GM21717 (cell line): ENCODE measurements around the gene CPTP.
"Not testable (repeated sequence)": the region's sequence is repeated elsewhere in the genome, so short reads cannot be mapped to it uniquely, and the experiment has no call there.

Experiments used
- ATAC-seq: cut with Tn5 transposase; IDR thresholded peaks from one replicate; pipeline ENCODE4 v1.9.1; 2021; ENCODE audit warnings: mild to moderate bottlenecking, moderate library complexity; ENCODE audit not compliant: unreplicated experiment

CPTP gene

GRCh38 chr1:1305300-1306069 is 19.1 kb upstream of the CPTP start:
- ATAC-seq: no peak

- ATAC-seq: no peak
These were observed 18.4 kb upstream of the CPTP start for GRCh38 chr1:1306070-1306660.

- ATAC-seq: no peak
These were observed 17.8 kb upstream of the CPTP start for GRCh38 chr1:1306661-1307260.

GRCh38 chr1:1307261-1307922 is 17.2 kb upstream of the CPTP start:
- ATAC-seq: peak; percentile 3

GRCh38 chr1:1307923-1308755 is 16.5 kb upstream of the CPTP start, which contains the start of the genes ACAP3 and PUSL1:
TSS of gene ACAP3 (minus strand) at chr1:1307930. CDS start at chr1:1307815, 115 bp downstream.
TSS of gene PUSL1 (plus strand) at chr1:1308597. CDS start at chr1:1308644, 47 bp downstream.
- peak; percentile 38 for ATAC-seq

- peak; percentile 4 for ATAC-seq
These were observed 15.8 kb upstream of the CPTP start for GRCh38 chr1:1308756-1309250.

- ATAC-seq: no peak
These were observed 15.1 kb upstream of the CPTP start for GRCh38 chr1:1309251-1310108.

- no peak for ATAC-seq
These were observed 14.6 kb upstream of the CPTP start for GRCh38 chr1:1310109-1310385.

GRCh38 chr1:1310476-1311053 is 14.0 kb upstream of the CPTP start:
- no peak for ATAC-seq

- no peak for ATAC-seq
These were observed 13.2 kb upstream of the CPTP start for GRCh38 chr1:1311107-1312104.

GRCh38 chr1:1312450-1313314 is 11.9 kb upstream of the CPTP start:
- no peak for ATAC-seq

GRCh38 chr1:1313500-1314236 is 10.9 kb upstream of the CPTP start:
- ATAC-seq: no peak

GRCh38 chr1:1314237-1314586 is 10.4 kb upstream of the CPTP start:
- no peak for ATAC-seq

- no peak for ATAC-seq
These were observed 9.8 kb upstream of the CPTP start for GRCh38 chr1:1314678-1315335.

GRCh38 chr1:1315435-1315954 is 9.1 kb upstream of the CPTP start:
- ATAC-seq: no peak

GRCh38 chr1:1316199-1316598 is 8.4 kb upstream of the CPTP start:
- ATAC-seq: not testable (repeated sequence)
